PC-9 (cell line): ENCODE measurements around the gene LAMA5. TPM values are rescaled to one million over a fixed set of nuclear protein-coding genes. Genes with fewer than 3 reads are reported as not detected.

Experiments used
- BruUV-seq: library from RNA; stranded (reverse); fragments of 400-500 nt; replicated peaks from 2 replicates; lab custom pipeline; 2021; lab: Mats Ljungman, UMichigan
- CTCF ChIA-PET: fragments of 300-600 bp; sonication (Branson Sonifier 250); formaldehyde crosslinking; loops from one replicate; lab custom pipeline; 2022; ENCODE audit warnings: antibody characterized with exemption; lab: Charles Lee
- POLR2A ChIA-PET: fragments of 300-600 bp; sonication (Branson Sonifier 250); formaldehyde crosslinking; loops from one replicate; lab custom pipeline; 2022; ENCODE audit warnings: antibody characterized with exemption; ENCODE audit not compliant: unreplicated experiment; lab: Charles Lee
- DNase-seq, 2 experiments: peaks; one replicate each; pipeline versions ENCODE4 v3.0.0 to v3.0.0-alpha.2; 2015 to 2022; ENCODE audit warnings: mixed read lengths in 1 of 2
- H2AFZ ChIP-seq: fragments of 200-600 bp; sonication (generic); 2 replicates; pipeline ENCODE4 v1.8.1; 2017; ENCODE audit warnings: antibody characterized with exemption
- H3F3A ChIP-seq: fragments of 200-600 bp; sonication (generic); 2 replicates; pipeline ENCODE4 v1.8.1; 2017; ENCODE audit warnings: antibody characterized with exemption, mild to moderate bottlenecking, low read depth; ENCODE audit not compliant: insufficient read depth
- H3K27ac ChIP-seq: fragments of 200-600 bp; sonication (generic); 2 replicates; pipeline ENCODE4 v1.6.1; 2016; ENCODE audit warnings: mixed run types
- H3K27me3 ChIP-seq: fragments of 200-600 bp; sonication (generic); 2 replicates; pipeline ENCODE4 v1.6.1; 2016; ENCODE audit warnings: low read depth, mixed run types; ENCODE audit not compliant: insufficient read depth
- H3K36me3 ChIP-seq: fragments of 200-600 bp; sonication (generic); 2 replicates; pipeline ENCODE4 v1.6.1; 2016; ENCODE audit warnings: low read depth, mixed run types
- H3K4me1 ChIP-seq: fragments of 200-600 bp; sonication (generic); replicated peaks from 2 replicates; pipeline ENCODE4 v1.6.1; 2016; ENCODE audit warnings: mixed run types; ENCODE audit not compliant: insufficient read depth
- H3K4me2 ChIP-seq: fragments of 200-600 bp; sonication (generic); 2 replicates; pipeline ENCODE4 v1.6.1; 2017; ENCODE audit warnings: mixed run types
- H3K4me3 ChIP-seq: fragments of 200-600 bp; sonication (generic); 2 replicates; pipeline ENCODE4 v1.6.1; 2016; ENCODE audit warnings: mixed run types
- H3K79me2 ChIP-seq: fragments of 200-600 bp; sonication (generic); 2 replicates; pipeline ENCODE4 v1.6.1; 2017; ENCODE audit warnings: low read depth, mixed run types
- H3K9me2 ChIP-seq: fragments of 200-600 bp; sonication (generic); 2 replicates; pipeline ENCODE4 v1.8.1; 2017; ENCODE audit warnings: mild to moderate bottlenecking; ENCODE audit not compliant: insufficient read depth
- H3K9me3 ChIP-seq: fragments of 200-600 bp; sonication (generic); 2 replicates; pipeline ENCODE4 v1.8.1; 2016; ENCODE audit warnings: low read depth; ENCODE audit not compliant: insufficient read depth
- H4K20me1 ChIP-seq: fragments of 200-600 bp; sonication (generic); 2 replicates; pipeline ENCODE4 v1.8.1; 2017; ENCODE audit not compliant: insufficient read depth
- CTCF ChIP-seq: fragments of 200-600 bp; sonication (generic); conservative IDR thresholded peaks from 2 replicates; pipeline ENCODE4 v1.6.1; 2017; ENCODE audit warnings: mixed run types, antibody characterized with exemption, mild to moderate bottlenecking, moderate library complexity
- EZH2 ChIP-seq: fragments of 200-600 bp; sonication (generic); IDR thresholded peaks from 2 replicates; pipeline ENCODE4 v1.8.0; 2017; ENCODE audit warnings: antibody characterized with exemption, low read depth
- intact Hi-C: fragments of 100-400 bp; cut with micrococcal nuclease; formaldehyde crosslinking; loops from one replicate; pipeline ENCODE4 v1.10.0; 2022; ENCODE audit not compliant: unreplicated experiment
- total RNA-seq: library from RNA; stranded (reverse); gene quantifications from 2 replicates; pipeline ENCODE4 v1.2.3, GENCODE V29; 2021

Gene LAMA5
- total RNA-seq, 1 experiment from 2014 or later, result 700 TPM

GRCh38 chr20:62350098-62350628 lies 16.9 kb downstream of the LAMA5 start:
- Histone ChIP-seq H3K27me3 (no peaks in the 10 kb centered on the region), H3K4me3 (peak overlapping the region; percentile 12; the same call in 1 of the 2 replicates), H3K4me2 (peak overlapping the region; percentile 67), H3K4me1 (peaks cover 55% of the 10 kb centered on the region), H3K27ac (peak overlapping the region; percentile 87), H2AFZ (no peak overlapping the region), H3K79me2 (peaks cover 84% of the 10 kb centered on the region), H4K20me1 (peaks cover 41% of the 10 kb centered on the region), H3F3A (peaks cover 83% of the 10 kb centered on the region), H3K9me3 (no peaks in the 10 kb centered on the region), H3K36me3 (peaks cover 37% of the 10 kb centered on the region), H3K9me2 (no peaks in the 10 kb centered on the region)
- TF ChIP-seq EZH2, result no peak
- TF ChIP-seq CTCF, result no peak
- no TSS peak for BruUV-seq
- DNase-seq, result peak; percentile 97 to 99
- POLR2A ChIA-PET, result interaction anchor here (0.5 to 1.8 kb wide), 12 partner anchors 9 to 588 kb away, joined by 3 to 41 read pairs (median 6); partner anchors contain the start of genes GID8 and RPS21
- CTCF ChIA-PET, result interaction anchor here (0.7 to 1.3 kb wide), 7 partner anchors 9 to 32 kb away, joined by 3 to 18 read pairs (median 4); no protein-coding TSS in a partner anchor
- intact Hi-C loops, result loop anchor here (1.0 to 2.0 kb wide), 5 partner anchors 9 to 44 kb away; no protein-coding TSS in a partner anchor

GRCh38 chr20:62349556-62350097 lies 17.5 kb downstream of the LAMA5 start:
- POLR2A ChIA-PET, result interaction anchor here (0.5 to 1.8 kb wide), 12 partner anchors 9 to 588 kb away, joined by 3 to 41 read pairs (median 8); partner anchors contain the start of genes GID8 and RPS21
- peaks cover 41% of the 10 kb centered on the region for H4K20me1 ChIP-seq
- intact Hi-C loops, result loop anchor here (1.0 to 2.0 kb wide), 5 partner anchors 10 to 43 kb away; no protein-coding TSS in a partner anchor
- no peak overlapping the region for H3K4me3 ChIP-seq
- peak overlapping the region; percentile 67 for H3K4me2 ChIP-seq
- no peaks in the 10 kb centered on the region for H3K9me2 ChIP-seq
- peaks cover 40% of the 10 kb centered on the region for H3K36me3 ChIP-seq
- H3K79me2 ChIP-seq, result peaks cover 78% of the 10 kb centered on the region
- no TSS peak for BruUV-seq
- H3K4me1 ChIP-seq, result peaks cover 50% of the 10 kb centered on the region
- H3K27me3 ChIP-seq, result no peaks in the 10 kb centered on the region
- TF ChIP-seq CTCF (no peak), EZH2 (no peak)
- H2AFZ ChIP-seq, result no peak overlapping the region
- CTCF ChIA-PET, result interaction anchor here (0.7 to 1.3 kb wide), 7 partner anchors 10 to 33 kb away, joined by 3 to 18 read pairs (median 4); no protein-coding TSS in a partner anchor
- DNase-seq, result no peak
- H3F3A ChIP-seq, result peaks cover 82% of the 10 kb centered on the region
- no peaks in the 10 kb centered on the region for H3K9me3 ChIP-seq
- peak overlapping the region; percentile 87 for H3K27ac ChIP-seq

DNA sequence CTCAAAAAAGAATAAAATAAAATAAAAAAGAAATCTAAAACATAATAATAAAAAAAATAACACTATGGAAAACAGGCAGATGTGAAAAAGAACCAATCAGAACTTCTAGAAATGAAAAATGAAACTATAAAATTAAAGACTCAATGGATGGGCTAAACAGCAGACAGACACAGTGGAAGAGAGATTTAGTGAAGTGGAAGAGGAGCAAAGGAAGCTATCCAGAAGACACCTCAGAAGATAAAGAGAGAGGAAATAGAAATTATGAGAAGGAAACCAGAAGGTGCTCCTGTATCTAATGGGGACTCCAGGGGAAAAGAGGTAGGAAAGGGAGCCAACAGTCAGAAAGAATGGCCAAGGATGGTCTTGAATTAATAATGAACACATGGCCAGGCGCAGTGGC lies 18.5 kb downstream of the LAMA5 start:
- no peaks in the 10 kb centered on the region for H3K9me2 ChIP-seq
- H2AFZ ChIP-seq, result no peak overlapping the region
- H3K4me2 ChIP-seq, result no peak overlapping the region
- H3K9me3 ChIP-seq, result no peaks in the 10 kb centered on the region
- no peak overlapping the region for H3K4me3 ChIP-seq
- peaks cover 39% of the 10 kb centered on the region for H3K4me1 ChIP-seq
- H3K27ac ChIP-seq, result no peak overlapping the region
- POLR2A ChIA-PET, result no interaction called here
- H3K27me3 ChIP-seq, result no peaks in the 10 kb centered on the region
- CTCF ChIA-PET, result interaction anchor here (0.6 kb wide), 1 partner anchor 17 kb away, joined by 3 read pairs; no protein-coding TSS in a partner anchor
- peaks cover 39% of the 10 kb centered on the region for H4K20me1 ChIP-seq
- H3K36me3 ChIP-seq, result peaks cover 46% of the 10 kb centered on the region
- BruUV-seq, result no TSS peak
- peaks cover 68% of the 10 kb centered on the region for H3K79me2 ChIP-seq
- DNase-seq, result no peak
- intact Hi-C loops, result no loop called here
- H3F3A ChIP-seq, result peaks cover 88% of the 10 kb centered on the region
- TF ChIP-seq EZH2, result no peak
- no peak for TF ChIP-seq CTCF
